GM21367 (cell line): ENCODE results near the gene CTDNEP1.

Experiments
- ATAC-seq: cut with Tn5 transposase; IDR thresholded peaks from one replicate; pipeline ENCODE4 v1.9.1; 2021; ENCODE audit not compliant: unreplicated experiment

The CTDNEP1 gene

GRCh38 chr17:7251661-7252175 lies at the start of gene CTDNEP1:
CTDNEP1 (minus strand) TSS chr17:7251734; CDS start chr17:7251296, 438 bp downstream.
- peak; percentile 61 for ATAC-seq

- no peak for ATAC-seq
Observed at GRCh38 chr17:7296189-7296861, 44.8 kb upstream of the CTDNEP1 start.

- no peak for ATAC-seq
Observed at GRCh38 chr17:7295230-7296180, 44.0 kb upstream of the CTDNEP1 start.

DNA sequence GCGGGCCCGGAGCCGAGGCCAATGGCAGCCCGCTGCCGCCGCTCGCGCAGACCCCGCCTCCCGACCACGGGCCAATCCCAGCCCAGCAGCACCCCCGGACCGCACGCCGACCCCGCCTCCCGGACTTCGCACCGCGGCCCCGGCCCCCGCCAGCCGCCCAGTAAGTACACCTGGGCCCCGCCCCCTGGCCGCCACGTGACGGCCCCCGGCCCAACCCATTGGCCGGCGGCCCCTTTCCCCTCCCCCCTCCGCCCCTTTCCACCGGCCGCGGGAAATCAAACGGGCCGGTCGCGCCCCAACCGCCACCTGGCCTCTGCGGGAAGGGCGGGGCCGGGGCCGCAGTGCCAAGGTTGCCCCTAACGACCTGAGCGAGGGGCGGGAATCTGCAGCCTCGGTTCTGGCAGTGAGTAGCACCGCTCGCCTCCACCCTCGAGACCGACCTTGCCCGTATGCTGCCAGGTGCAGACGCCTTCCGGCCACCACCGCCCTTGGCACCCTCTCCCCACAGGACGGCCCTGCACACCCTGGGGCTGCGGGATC lies 43.1 kb upstream of the CTDNEP1 start, which contains the start of gene YBX2:
Gene YBX2, minus strand, starts transcription at position 26 of the 540 bp plus-strand sequence. CDS start 139 bp downstream, outside the sequence.
- no peak for ATAC-seq

- ATAC-seq: no peak
Observed at GRCh38 chr17:7293816-7294613, 42.5 kb upstream of the CTDNEP1 start.

- ATAC-seq: no peak
Observed at GRCh38 chr17:7293159-7293558, 41.6 kb upstream of the CTDNEP1 start.

- ATAC-seq: no peak
Observed at GRCh38 chr17:7292729-7293128, 41.2 kb upstream of the CTDNEP1 start.

DNA sequence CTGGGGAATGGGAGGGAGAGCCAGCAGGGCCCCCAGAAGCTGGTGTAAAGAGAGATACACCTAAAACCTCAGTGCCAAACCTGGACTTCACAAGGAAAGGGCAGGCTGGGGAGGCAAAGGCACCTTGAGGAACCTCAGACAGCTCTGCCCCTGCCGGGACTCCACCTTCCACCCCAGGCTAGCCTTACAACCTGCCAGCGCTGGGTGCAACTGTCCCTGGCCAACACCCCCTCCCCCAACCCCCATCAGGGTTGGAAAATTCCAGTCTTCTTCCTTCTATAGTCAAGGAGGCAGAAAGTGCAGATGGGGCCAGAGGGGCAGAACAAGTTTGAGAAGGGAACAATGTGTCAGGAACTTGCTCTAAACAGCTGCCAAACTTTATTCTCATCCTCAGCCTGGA lies 40.7 kb upstream of the CTDNEP1 start:
- no peak for ATAC-seq

DNA sequence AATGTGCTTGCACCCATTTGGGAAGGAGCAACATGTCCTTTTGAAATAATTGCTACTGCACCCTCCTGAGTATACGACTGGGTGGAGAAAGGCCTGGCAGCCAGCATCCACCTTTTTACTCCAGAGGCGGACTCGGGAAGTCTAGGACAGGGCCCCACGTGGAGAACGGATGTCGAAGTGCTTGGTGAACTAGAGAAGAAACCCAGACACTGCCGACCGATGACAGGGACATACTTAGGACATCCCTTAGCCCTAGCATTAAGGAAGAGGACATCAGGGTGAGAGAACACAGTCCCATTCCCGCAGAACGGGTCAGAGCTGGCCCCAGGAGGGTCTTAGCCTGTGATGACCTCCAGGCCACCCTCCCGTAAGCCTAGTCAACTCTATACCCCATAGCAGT lies 39.2 kb upstream of the CTDNEP1 start:
- no peak for ATAC-seq

- ATAC-seq: no peak
Observed at GRCh38 chr17:7290166-7290565, 38.6 kb upstream of the CTDNEP1 start.

- no peak for ATAC-seq
Observed at GRCh38 chr17:7289256-7290032, 37.9 kb upstream of the CTDNEP1 start.

- no peak for ATAC-seq
Observed at GRCh38 chr17:7285679-7286078, 34.1 kb upstream of the CTDNEP1 start.

GRCh38 chr17:7284911-7285310 lies 33.4 kb upstream of the CTDNEP1 start:
- ATAC-seq: no peak

DNA sequence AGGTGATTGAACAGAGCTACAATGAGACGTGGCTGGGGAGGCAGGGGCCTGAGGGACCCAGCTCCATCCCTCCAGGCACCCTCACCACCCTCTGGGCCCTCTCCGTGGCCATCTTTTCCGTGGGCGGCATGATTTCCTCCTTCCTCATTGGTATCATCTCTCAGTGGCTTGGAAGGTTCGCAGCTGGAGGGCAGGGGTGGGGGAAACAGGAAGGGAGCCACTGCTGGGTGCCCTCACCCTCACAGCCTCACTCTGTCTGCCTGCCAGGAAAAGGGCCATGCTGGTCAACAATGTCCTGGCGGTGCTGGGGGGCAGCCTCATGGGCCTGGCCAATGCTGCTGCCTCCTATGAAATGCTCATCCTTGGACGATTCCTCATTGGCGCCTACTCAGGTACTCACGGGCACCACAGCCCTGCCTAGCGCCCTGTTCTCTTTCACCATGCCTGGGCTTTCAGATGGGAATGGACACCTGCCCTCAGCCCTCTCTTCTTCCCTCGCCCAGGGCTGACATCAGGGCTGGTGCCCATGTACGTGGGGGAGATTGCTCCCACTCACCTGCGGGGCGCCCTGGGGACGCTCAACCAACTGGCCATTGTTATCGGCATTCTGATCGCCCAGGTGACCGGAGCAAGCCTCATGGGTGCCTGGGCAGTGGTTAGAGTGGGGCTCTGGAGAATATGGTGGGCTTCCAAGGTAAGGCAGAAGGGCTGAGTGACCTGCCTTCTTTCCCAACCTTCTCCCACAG lies 32.1 kb upstream of the CTDNEP1 start:
- ATAC-seq: no peak

DNA sequence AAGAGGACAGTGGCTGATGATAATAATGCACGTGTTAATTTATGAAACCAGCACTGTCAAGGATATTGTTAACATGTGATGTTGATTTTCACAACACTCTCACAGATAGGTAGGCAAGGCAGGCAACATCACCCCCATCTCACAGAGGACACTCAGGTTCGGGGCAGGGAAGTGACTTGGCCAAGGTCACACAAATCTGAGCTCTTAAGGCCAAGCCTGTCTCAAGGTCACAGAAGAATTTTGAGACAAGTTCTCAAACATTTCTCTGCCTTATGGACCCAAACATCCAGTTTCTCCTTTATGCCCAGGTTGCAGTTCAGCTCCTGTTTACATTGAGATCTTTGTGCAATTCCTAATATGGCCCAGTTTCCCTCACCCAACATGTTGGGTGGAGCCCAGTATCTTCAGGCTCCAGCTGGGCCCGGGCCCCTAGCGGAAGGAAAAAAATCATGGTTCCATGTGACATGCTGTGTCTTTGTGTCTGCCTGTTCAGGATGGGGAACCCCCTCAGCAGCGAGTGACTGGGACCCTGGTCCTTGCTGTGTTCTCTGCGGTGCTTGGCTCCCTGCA lies 31.3 kb upstream of the CTDNEP1 start:
- ATAC-seq: no peak

DNA sequence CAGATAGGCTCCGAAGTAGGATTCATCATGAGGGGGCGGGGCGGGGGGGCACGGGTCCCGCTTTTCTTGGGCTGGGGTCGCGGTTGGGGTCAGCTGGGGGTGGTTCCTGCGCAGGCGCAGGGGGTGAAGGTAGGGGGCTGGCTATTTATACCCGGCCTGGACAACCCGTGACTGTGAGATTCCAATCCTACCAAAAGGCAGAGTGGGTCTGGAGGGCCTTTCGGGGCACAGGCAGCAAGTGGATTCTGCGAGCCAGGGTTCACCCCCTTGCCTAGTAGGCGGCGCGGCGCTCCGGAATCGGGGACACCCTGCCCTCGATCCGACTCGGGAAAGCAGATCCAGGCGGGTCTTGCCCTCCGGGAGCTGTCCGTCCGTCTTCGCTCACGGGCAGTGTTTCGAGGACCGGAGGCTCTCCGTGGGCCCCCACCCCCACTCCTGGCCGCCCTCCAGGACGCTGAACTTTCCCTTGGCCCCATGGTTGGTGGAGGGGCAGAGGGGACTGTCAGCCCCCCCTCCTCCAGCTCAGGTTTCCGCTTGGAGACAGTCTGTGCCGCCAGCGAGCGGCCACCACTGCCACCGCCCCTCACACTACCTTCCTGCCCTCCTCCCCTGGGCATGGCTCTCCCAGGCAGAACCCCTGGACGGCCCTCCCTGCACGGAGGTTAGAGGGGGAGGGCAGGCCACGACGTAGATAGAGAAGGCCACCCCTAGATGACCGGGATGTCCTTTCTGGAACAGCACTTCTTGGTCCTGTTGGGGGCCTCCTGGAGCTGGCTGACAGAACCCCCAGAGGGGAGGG lies 30.6 kb upstream of the CTDNEP1 start:
- ATAC-seq: no peak

- no peak for ATAC-seq
Observed at GRCh38 chr17:7281074-7281952, 29.8 kb upstream of the CTDNEP1 start, which contains the start of gene SLC2A4. SLC2A4 (plus strand) TSS chr17:7281718; CDS start chr17:7281935, 217 bp downstream.
